ENCODE measurements around the gene MIA3. TPM values are rescaled to one million over a fixed set of nuclear protein-coding genes. Genes with fewer than 3 reads are reported as not detected.

The MIA3 gene
- total RNA-seq, 4 donors from 2014 or later = 44.9 to 62.4 (median 50.0) TPM

GRCh38 chr1:222654849-222655248 is 37.0 kb downstream of the MIA3 start:
- TF ChIP-seq CTCF (IDR thresholded peaks at IDR 0.05; ENCODE audit: low read depth) = no peak

DNA sequence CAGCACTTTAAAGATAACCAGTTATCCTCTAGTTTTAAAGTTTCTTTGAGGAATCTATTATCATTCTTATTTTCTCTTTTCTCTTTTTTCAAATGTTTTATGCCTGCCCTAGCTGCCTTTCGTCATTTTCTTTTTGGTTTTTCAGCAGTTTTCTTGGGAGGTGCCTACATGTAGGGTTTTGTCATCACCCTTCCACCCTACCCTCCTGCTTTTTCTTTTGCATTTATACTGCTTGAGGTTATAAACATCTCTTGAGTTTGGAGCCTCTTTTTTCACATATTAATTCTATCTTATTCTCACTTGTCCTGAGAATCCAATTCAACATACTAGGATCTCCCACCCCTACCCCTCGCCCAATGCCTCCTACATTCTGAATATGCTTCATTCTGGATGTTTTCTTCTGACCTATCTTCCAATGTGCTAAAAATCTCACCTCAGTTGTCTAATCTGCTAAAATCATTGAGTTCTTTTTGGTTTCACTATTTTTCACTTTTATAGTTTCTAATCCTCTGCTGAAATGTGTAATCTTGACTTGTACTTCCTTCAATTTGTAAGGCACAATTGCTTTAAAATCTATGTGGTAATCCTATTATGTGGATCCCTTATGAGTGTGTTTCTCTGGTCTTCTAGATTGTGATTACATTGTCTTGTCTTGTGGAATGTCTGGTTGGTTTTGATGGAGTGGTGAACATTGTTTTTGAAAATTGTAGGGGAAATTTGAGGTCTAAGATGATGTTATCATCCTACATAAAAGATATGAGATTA is 38.7 kb downstream of the MIA3 start:
- no peak for TF ChIP-seq CTCF (IDR thresholded peaks at IDR 0.05; ENCODE audit: low read depth)

GRCh38 chr1:222657899-222658298 is 40.0 kb downstream of the MIA3 start:
- TF ChIP-seq CTCF (IDR thresholded peaks at IDR 0.05; ENCODE audit: low read depth) = no peak

GRCh38 chr1:222663431-222663934 is 45.6 kb downstream of the MIA3 start:
- no peak for TF ChIP-seq CTCF (IDR thresholded peaks at IDR 0.05; ENCODE audit: low read depth)

DNA sequence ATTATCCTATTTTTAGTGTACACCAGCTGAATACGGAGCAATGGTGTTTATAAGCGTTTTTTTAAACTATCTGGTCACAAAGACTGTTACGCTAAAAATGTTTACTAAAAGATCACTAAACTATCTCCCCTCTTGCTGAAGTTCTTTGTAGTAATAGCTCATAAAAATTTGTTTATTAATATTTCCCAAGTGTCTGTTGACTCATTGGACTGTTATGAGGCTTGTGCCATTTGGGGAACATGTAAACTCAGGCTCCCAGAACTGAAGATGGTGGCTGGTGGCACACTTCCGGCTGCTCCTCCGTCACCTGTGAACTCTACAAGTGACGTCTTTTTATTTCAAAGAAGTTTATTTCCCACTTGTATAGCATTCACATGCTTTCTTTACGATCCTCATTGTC is 48.1 kb downstream of the MIA3 start:
- no peak for TF ChIP-seq CTCF (IDR thresholded peaks at IDR 0.05; ENCODE audit: low read depth)

DNA sequence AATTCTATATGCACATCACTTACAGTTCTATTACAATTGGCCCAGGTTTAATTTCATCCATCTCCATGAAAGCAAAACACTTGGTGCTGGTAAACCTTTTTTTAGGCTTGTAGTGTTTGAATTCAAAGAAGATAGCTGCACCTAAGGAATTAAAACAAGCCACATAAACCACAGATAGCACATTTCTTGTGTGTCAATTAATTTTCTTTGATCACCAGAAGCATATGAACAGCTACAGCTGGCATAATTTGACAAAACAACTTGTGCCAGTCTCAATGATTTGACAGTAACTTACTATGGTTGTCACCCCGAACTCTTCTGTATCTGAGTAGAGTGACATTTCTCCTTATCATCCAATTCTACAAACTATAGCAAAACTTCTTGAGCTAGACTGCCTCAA is 52.2 kb downstream of the MIA3 start:
- no peak for TF ChIP-seq CTCF (IDR thresholded peaks at IDR 0.05; ENCODE audit: low read depth)

DNA sequence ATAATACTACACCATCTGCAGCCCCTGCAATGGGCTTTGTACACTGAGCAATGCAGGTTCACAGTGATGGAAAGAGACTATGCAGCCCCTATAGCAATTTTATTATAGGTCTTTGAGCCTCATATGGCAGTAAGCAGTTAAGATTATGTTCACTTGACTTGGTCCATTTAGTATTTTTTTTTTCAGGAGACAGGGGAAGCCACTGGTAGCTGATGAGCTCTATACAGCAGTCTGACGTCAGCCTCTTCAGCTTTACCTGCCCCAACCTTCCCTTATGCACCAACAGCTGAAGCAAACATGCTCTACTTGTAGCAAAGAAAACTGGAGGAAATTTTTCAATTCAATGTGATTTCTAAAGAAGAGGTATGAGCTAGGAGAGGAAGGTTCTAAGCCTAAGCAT is 62.2 kb downstream of the MIA3 start:
- no peak for TF ChIP-seq CTCF (IDR thresholded peaks at IDR 0.05; ENCODE audit: low read depth)

All from subcutaneous adipose tissue (tissue), 4 donors.